GM12875 (cell line): Measurements from ENCODE around the gene DOCK3.

Source experiments
- H3K4me3 ChIP-seq: one replicate; pipeline ENCODE4 v1.5.1; 2011; ENCODE audit warnings: low read depth, low read length, control low read depth
- CTCF ChIP-seq: IDR thresholded peaks from 2 replicates; pipeline ENCODE4 v1.5.1; 2011; ENCODE audit warnings: low read depth, mild to moderate bottlenecking, control low read depth, inconsistent platforms, low read length, moderate library complexity, borderline replicate concordance; ENCODE audit not compliant: insufficient read depth

DOCK3 gene

GRCh38 chr3:51268132-51268531, 593.4 kb downstream of the DOCK3 start:
- no peak for TF ChIP-seq CTCF
- no peak overlapping the region for H3K4me3 ChIP-seq

- TF ChIP-seq CTCF, result no peak
Observed at GRCh38 chr3:51269466-51269865, 594.7 kb downstream of the DOCK3 start.

GRCh38 chr3:51270559-51270958, 595.8 kb downstream of the DOCK3 start:
- no peak for TF ChIP-seq CTCF
- H3K4me3 ChIP-seq, result no peak overlapping the region

More at GRCh38 chr3:51269466-51269865, 594.7 kb downstream of the DOCK3 start:
- no peak overlapping the region for H3K4me3 ChIP-seq

GRCh38 chr3:51271172-51271571, 596.4 kb downstream of the DOCK3 start:
- no peak for TF ChIP-seq CTCF
- no peak overlapping the region for H3K4me3 ChIP-seq

GRCh38 chr3:51274052-51274451, 599.3 kb downstream of the DOCK3 start:
- no peak overlapping the region for H3K4me3 ChIP-seq
- no peak for TF ChIP-seq CTCF

GRCh38 chr3:51275111-51275805, 600.5 kb downstream of the DOCK3 start:
- no peak for TF ChIP-seq CTCF
- no peak overlapping the region for H3K4me3 ChIP-seq

GRCh38 chr3:51276046-51276445, 601.3 kb downstream of the DOCK3 start:
- TF ChIP-seq CTCF, result no peak
- no peak overlapping the region for H3K4me3 ChIP-seq
